ENCODE data around the gene SLC18A3. TPM values are rescaled to one million over a fixed set of nuclear protein-coding genes. Genes with fewer than 3 reads are reported as not detected.

SLC18A3 gene
- total RNA-seq, 4 donors from 2014 or later: 0.27 to 1.5 TPM; not detected in 2

DNA sequence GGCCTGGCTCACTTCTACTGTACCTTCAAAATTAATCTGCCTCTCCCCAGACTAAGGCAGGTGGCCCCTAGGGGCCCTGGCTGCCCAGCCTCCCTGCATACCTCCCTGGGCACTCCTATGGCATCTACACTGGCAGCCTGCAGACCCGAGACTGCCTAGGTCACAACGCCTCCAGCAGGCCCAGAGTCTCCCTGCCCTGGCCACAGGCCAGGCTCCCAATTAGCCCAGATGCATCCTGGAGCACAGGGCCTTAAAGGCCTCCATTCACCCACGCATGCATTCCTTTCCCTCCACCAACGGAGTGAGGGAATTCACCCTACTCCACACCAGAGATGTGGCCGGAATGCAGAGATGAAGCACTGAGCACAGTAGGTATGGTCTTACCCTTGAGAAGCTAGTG, 5.6 kb downstream of the SLC18A3 start:
- Histone ChIP-seq H3K27me3 (peaks cover 80% of the 10 kb centered on the region), H3K36me3 (no peaks in the 10 kb centered on the region), H3K9me3 (no peaks in the 10 kb centered on the region), H3K4me3 (no peak overlapping the region), H3K4me1 (peaks cover 0 to 5% (median 0%) of the 10 kb centered on the region in 4 donors), H3K27ac (no peak overlapping the region)
- in situ Hi-C loops (cut with MboI; ENCODE audit: low pct_ligation_motif_present in 1 of 4, low pct_unique_long_range_greater_than_20kb in 1 of 4, low sequenced_read_pairs in 3 of 4): no loop called here
- WGBS, 2 donors (ENCODE audit: low coverage in 1 of 2): 51% methylated on average over 5 of the region's 5 CpGs; no CpG with 5 or more reads in 1 of the 2 donors
- TF ChIP-seq, protein P1, sequence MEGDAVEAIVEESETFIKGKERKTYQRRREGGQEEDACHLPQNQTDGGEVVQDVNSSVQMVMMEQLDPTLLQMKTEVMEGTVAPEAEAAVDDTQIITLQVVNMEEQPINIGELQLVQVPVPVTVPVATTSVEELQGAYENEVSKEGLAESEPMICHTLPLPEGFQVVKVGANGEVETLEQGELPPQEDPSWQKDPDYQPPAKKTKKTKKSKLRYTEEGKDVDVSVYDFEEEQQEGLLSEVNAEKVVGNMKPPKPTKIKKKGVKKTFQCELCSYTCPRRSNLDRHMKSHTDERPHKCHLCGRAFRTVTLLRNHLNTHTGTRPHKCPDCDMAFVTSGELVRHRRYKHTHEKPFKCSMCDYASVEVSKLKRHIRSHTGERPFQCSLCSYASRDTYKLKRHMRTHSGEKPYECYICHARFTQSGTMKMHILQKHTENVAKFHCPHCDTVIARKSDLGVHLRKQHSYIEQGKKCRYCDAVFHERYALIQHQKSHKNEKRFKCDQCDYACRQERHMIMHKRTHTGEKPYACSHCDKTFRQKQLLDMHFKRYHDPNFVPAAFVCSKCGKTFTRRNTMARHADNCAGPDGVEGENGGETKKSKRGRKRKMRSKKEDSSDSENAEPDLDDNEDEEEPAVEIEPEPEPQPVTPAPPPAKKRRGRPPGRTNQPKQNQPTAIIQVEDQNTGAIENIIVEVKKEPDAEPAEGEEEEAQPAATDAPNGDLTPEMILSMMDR (IDR thresholded peaks at IDR 0.05): no peak
- no peak for TF ChIP-seq POLR2A (IDR thresholded peaks at IDR 0.05)
- no peak for TF ChIP-seq POLR2AphosphoS5 (IDR thresholded peaks at IDR 0.05)
- TF ChIP-seq EP300 (IDR thresholded peaks at IDR 0.05; ENCODE audit: low read depth): no peak
- intact Hi-C loops (cut with DNase I; ENCODE audit: low total_unique reads): loop anchor here (10.0 kb wide), 1 partner anchor 1351 kb away; no protein-coding TSS in a partner anchor
- no peak for DNase-seq

DNA sequence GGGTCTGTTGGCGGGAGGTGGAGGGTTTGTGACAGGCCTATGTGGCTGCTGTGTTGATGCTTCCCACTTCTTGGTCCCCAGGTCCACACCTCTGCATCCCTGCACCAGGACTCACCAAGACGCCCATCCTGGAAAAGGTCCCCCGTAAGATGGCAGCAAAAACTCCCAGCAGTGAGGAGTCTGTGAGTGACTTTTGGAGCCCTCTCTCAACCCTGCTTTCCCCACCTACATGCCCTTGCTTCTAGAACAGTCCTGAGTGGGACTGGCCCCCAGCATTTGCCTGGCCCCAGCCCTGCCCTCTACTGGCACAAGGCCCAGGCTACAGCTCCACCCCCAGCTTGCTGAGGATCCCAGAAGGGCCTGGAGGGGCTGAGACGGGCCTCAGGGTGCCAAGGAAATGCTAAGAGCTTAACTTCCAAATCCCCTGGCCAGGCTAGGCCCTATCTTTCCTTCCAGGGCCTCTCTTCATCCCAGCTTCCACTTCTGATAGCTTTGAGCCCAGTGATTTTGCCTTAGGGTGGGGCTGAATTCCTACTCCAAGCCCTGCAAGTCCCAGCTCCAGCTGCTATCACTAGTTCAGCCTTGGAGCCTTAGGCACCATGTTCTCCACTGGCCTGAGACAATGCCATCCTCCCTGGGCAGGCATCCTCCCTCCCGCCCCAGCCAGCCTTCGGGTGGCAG, 6.5 kb downstream of the SLC18A3 start:
- no peak for DNase-seq
- TF ChIP-seq POLR2A (IDR thresholded peaks at IDR 0.05) (no peak), POLR2AphosphoS5 (IDR thresholded peaks at IDR 0.05) (no peak), EP300 (IDR thresholded peaks at IDR 0.05; ENCODE audit: low read depth) (no peak)
- TF ChIP-seq, protein P1 (IDR thresholded peaks at IDR 0.05): no peak
- intact Hi-C loops (cut with DNase I; ENCODE audit: low total_unique reads) (loop anchor here (10.0 kb wide), 1 partner anchor 1352 kb away; no protein-coding TSS in a partner anchor), in situ Hi-C loops (cut with MboI; ENCODE audit: low pct_ligation_motif_present in 1 of 4, low pct_unique_long_range_greater_than_20kb in 1 of 4, low sequenced_read_pairs in 3 of 4) (no loop called here)
- Histone ChIP-seq H3K27me3 (peaks cover 71% of the 10 kb centered on the region), H3K9me3 (no peaks in the 10 kb centered on the region), H3K4me1 (no peaks in the 10 kb centered on the region), H3K4me3 (no peak overlapping the region), H3K36me3 (no peaks in the 10 kb centered on the region), H3K27ac (no peak overlapping the region)
- 65% methylated on average over 6 of the region's 6 CpGs; no CpG with 5 or more reads in 1 of the 2 donors for whole genome bisulfite sequencing, 2 donors (ENCODE audit: low coverage in 1 of 2)

DNA sequence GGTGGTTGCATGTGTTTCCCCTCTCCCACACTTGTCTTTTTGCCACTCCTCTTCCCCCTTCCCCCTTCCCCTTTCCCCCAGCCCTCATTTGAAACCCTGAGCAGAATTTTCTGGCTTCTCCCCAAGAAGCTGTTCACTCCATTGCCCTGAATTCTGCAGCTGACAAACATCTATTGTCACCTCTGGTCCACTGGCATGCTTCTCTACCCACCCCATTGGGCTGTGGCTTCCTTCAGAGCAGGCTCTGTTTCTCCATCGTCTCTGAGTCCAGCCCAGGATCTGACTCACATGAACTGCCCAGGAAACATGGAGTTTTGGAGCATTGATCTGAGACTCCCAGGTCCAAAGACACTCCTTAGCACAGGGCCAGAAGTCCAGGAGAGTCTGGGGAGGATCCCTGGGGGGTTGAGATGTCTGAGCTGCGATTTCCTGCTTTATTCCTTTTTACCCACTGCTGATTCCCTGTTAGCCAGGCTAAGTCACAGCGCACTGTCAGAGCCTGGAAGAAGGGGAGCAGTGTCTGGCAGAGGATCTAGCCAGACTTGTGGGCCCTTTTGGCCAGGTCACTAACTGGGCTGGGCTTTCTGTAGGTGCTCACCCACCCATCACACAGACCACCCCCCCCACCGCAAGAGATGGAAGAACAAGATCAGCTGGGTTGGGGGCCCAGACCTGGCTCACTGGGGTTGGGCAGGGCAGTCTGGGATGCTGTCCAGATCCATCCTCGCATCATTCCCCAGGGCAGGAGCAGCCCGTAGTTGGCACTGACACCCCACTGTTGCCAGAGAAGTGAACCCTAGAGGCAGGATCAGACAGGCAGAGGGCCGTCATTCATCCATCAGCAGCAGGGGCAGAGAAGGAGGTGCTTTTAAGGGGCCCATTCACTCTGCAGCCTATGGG, 7.3 kb downstream of the SLC18A3 start:
- no peak overlapping the region for H3K4me3 ChIP-seq
- no peak for DNase-seq
- peaks cover 63% of the 10 kb centered on the region for H3K27me3 ChIP-seq
- intact Hi-C loops (cut with DNase I; ENCODE audit: low total_unique reads): loop anchor here (10.0 kb wide), 1 partner anchor 1353 kb away; no protein-coding TSS in a partner anchor
- no peaks in the 10 kb centered on the region for H3K36me3 ChIP-seq
- WGBS, 2 donors (ENCODE audit: low coverage in 1 of 2): 71% methylated on average over 6 of the region's 7 CpGs; no CpG with 5 or more reads in 1 of the 2 donors
- no peak for TF ChIP-seq POLR2AphosphoS5 (IDR thresholded peaks at IDR 0.05)
- TF ChIP-seq, protein P1 (IDR thresholded peaks at IDR 0.05): no peak
- no peak for TF ChIP-seq EP300 (IDR thresholded peaks at IDR 0.05; ENCODE audit: low read depth)
- no peak for TF ChIP-seq POLR2A (IDR thresholded peaks at IDR 0.05)
- no peaks in the 10 kb centered on the region for H3K9me3 ChIP-seq
- no peaks in the 10 kb centered on the region for H3K4me1 ChIP-seq
- no peak overlapping the region for H3K27ac ChIP-seq
- in situ Hi-C loops (cut with MboI; ENCODE audit: low pct_ligation_motif_present in 1 of 4, low pct_unique_long_range_greater_than_20kb in 1 of 4, low sequenced_read_pairs in 3 of 4): no loop called here

DNA sequence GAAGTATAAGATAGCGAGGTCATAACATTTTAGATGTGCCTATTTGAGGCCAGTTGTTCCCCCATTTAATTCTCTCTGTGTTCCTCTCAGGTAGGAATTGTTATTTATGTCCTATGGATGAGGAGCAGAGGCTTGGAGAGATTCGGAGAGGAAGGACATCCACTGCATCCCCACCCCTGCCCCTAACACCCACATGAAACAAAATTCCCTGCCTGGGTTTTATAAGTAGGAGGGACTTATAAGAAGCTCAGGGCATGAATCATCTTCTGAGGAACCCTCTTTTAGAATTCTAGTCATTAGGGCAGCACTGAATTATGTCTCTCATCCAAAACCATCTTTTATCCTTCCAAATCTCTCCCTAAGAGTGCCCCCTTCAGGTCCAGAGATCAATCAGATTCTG, 8.7 kb downstream of the SLC18A3 start:
- Histone ChIP-seq H3K36me3 (no peaks in the 10 kb centered on the region), H3K27me3 (peaks cover 49% of the 10 kb centered on the region), H3K27ac (no peak overlapping the region), H3K4me3 (no peak overlapping the region), H3K4me1 (no peaks in the 10 kb centered on the region), H3K9me3 (no peaks in the 10 kb centered on the region)
- WGBS, 2 donors (ENCODE audit: low coverage in 1 of 2): 56 to 83% methylated on average over 1 to 2 of the region's 2 CpGs
- no peak for DNase-seq
- intact Hi-C loops (cut with DNase I; ENCODE audit: low total_unique reads): loop anchor here (10.0 kb wide), 1 partner anchor 1354 kb away; no protein-coding TSS in a partner anchor
- in situ Hi-C loops (cut with MboI; ENCODE audit: low pct_ligation_motif_present in 1 of 4, low pct_unique_long_range_greater_than_20kb in 1 of 4, low sequenced_read_pairs in 3 of 4): no loop called here
- TF ChIP-seq POLR2AphosphoS5 (IDR thresholded peaks at IDR 0.05): no peak
- TF ChIP-seq POLR2A (IDR thresholded peaks at IDR 0.05): no peak
- TF ChIP-seq EP300 (IDR thresholded peaks at IDR 0.05; ENCODE audit: low read depth): no peak
- TF ChIP-seq, protein P1 (IDR thresholded peaks at IDR 0.05): no peak

Measured in transverse colon (tissue), 4 donors.